Urinary bladder (tissue), 4 donors: Measurements from ENCODE around the gene IFT43. TPM values are rescaled to one million over a fixed set of nuclear protein-coding genes. Genes with fewer than 3 reads are reported as not detected.
"Not testable (repeated sequence)": the region's sequence is repeated elsewhere in the genome, so short reads cannot be mapped to it uniquely, and the experiment has no call there.

Source experiments
- DNase-seq: peaks from one replicate; pipeline ENCODE4 v3.0.0-alpha.2; 2015; ENCODE audit errors: extremely low spot score
- H3K27ac ChIP-seq: one replicate; pipeline ENCODE4 v1.5.1; 2013; ENCODE audit warnings: low read depth, mild to moderate bottlenecking, moderate library complexity
- H3K36me3 ChIP-seq: one replicate; pipeline ENCODE4 v1.6.1; 2013; ENCODE audit warnings: mild to moderate bottlenecking, moderate library complexity; ENCODE audit not compliant: insufficient read depth
- H3K4me1 ChIP-seq: one replicate; pipeline ENCODE4 v1.6.1; 2013; ENCODE audit warnings: mild to moderate bottlenecking, moderate library complexity; ENCODE audit not compliant: insufficient read depth
- H3K4me3 ChIP-seq: one replicate; pipeline ENCODE4 v1.5.1; 2013; ENCODE audit warnings: low read depth, low read length
- WGBS: extraction: QIAGEN DNeasy Blood & Tissue Kit; methylation state at CpG from one replicate; pipeline ENCODE4 v1.1.7; 2013; 5-methylcytosine and 5-hydroxymethylcytosine counted together
- polyA plus RNA-seq: library from polyadenylated mRNA; stranded (reverse); fragments of 200-250 nt; gene quantifications from one replicate; pipeline ENCODE4 v1.2.3, GENCODE V29; 2013
- total RNA-seq: library from RNA; depleted of rRNA; stranded (reverse); fragments of >200 nt; gene quantifications from one replicate; pipeline ENCODE4 v1.2.3, GENCODE V29; 2014
- donor health status: healthy with polysubstance abuse.
- donor health status: healthy.

The IFT43 gene
- total and polyA plus RNA-seq, 2 donors: 31.2 to 39.3 TPM

DNA sequence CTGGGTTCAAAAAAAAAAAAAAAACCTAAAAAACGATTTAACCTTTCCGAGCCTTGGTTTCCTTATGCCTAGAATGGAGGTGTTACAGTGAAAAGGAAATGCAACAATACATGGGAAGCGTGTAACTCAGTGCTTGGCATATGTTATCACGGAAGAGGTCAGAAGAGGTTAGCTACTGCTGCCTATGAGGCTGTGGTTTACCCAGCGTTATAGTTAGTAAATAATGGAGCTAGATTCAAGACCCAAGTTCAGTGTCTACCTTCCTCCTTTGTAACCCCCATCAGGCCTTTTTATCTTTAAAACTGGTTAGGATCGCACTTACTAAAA, 839 bp downstream of the IFT43 start:
- H3K4me1 ChIP-seq: peaks cover 4% of the 10 kb centered on the region
- H3K36me3 ChIP-seq: no peaks in the 10 kb centered on the region
- WGBS: 17% methylated on average over 6 of the region's 6 CpGs
- no peak for DNase-seq
- no peak overlapping the region for H3K27ac ChIP-seq
- H3K4me3 ChIP-seq: peak overlapping the region; percentile 81

DNA sequence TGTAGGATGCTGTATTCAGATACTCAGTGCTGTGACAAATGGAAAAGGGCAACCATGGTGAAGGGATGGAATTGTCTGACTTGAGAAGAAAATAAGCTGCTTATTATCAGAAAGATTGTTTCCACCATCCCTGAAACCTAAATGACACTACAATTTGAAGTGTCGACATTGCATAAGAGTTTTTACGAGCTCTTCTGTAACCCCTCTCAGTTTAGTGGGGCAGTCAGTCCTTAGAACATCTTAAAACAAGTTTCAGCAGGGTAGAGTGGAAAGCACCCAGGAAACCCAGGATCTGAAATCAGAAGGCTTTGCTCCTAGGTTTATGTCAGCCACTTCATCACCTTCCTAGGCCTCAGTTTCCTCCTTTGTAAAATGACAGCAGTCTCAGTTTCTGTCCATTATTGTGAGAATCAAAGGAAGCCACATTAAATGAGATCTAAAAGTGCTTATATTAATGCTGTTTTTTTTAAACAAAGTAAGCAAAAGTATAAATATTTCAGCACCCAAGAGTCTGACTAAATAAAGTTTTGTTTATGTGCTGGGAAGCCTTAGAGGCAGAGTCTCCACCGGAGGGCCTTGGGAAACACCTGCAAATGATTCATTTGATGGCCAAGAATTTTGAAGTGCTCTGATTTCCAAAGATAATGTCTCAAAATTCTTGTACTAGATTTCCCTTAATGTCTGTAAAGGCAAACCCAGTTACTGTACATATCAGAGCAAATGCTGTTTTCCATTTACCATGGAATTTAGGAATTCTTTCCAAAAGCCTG, 1.8 kb downstream of the IFT43 start:
- DNase-seq: no peak
- Histone ChIP-seq H3K4me3 (no peak overlapping the region), H3K4me1 (peaks cover 4% of the 10 kb centered on the region), H3K27ac (no peak overlapping the region), H3K36me3 (no peaks in the 10 kb centered on the region)
- WGBS: 55% methylated on average over 3 of the region's 3 CpGs

- H3K4me1 ChIP-seq: peaks cover 4% of the 10 kb centered on the region
- WGBS: 57% methylated on average over 6 of the region's 6 CpGs
- DNase-seq: no peak
- no peaks in the 10 kb centered on the region for H3K36me3 ChIP-seq
- no peak overlapping the region for H3K4me3 ChIP-seq
- no peak overlapping the region for H3K27ac ChIP-seq
Observed at GRCh38 chr14:75989134-75989533, 3.6 kb downstream of the IFT43 start.

DNA sequence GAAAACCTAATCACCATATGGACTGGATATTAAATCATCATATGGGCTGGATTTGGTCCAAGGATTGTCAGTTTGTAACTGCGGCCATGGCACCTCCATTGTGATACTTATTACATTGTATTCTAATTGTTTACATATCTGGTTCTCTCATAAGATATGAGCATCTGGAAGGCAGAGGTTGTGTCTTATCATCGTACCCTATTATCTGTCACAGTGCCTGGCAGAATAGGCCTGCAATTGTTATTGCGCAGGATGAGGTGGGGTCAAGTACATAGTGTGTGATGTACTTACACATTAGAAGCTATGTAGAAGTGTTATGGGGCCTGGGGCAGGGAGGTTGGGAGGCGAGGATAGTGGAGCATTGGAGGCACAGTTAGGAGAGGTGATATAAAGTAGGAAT, 4.7 kb downstream of the IFT43 start:
- Histone ChIP-seq H3K4me1 (peaks cover 4% of the 10 kb centered on the region), H3K4me3 (no peak overlapping the region), H3K27ac (no peak overlapping the region), H3K36me3 (no peaks in the 10 kb centered on the region)
- no peak for DNase-seq
- 93% methylated on average over 4 of the region's 4 CpGs for WGBS

DNA sequence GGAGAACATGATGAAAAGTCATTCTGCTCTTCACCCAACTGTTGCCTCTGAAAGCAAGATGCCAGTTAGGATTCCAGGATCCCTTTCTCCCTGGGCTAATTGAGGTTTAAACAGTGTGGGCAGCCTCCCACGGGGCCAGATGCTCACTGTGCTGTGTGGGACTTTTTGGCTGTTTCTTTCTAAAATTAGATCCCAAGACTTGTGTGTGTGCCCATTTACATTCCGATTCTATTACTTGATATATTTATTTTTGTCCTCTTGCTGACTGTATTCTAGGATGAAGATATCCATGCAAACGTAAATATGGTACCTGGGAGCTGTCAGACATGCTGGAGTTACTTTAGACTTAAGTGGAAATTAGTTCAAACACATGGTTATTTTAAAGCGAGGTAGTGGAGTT, 6.2 kb downstream of the IFT43 start:
- no peak for DNase-seq
- Histone ChIP-seq H3K4me3 (no peak overlapping the region), H3K27ac (no peak overlapping the region), H3K36me3 (peaks cover 3% of the 10 kb centered on the region), H3K4me1 (peaks cover 2% of the 10 kb centered on the region)
- WGBS: 55% methylated on average over 4 of the region's 4 CpGs

GRCh38 chr14:75993567-75994041, 8.0 kb downstream of the IFT43 start:
- Histone ChIP-seq H3K36me3 (peaks cover 8% of the 10 kb centered on the region), H3K4me3 (no peak overlapping the region), H3K4me1 (no peaks in the 10 kb centered on the region), H3K27ac (no peak overlapping the region)
- 86% methylated on average over 1 of the region's 1 CpG for WGBS
- no peak for DNase-seq

DNA sequence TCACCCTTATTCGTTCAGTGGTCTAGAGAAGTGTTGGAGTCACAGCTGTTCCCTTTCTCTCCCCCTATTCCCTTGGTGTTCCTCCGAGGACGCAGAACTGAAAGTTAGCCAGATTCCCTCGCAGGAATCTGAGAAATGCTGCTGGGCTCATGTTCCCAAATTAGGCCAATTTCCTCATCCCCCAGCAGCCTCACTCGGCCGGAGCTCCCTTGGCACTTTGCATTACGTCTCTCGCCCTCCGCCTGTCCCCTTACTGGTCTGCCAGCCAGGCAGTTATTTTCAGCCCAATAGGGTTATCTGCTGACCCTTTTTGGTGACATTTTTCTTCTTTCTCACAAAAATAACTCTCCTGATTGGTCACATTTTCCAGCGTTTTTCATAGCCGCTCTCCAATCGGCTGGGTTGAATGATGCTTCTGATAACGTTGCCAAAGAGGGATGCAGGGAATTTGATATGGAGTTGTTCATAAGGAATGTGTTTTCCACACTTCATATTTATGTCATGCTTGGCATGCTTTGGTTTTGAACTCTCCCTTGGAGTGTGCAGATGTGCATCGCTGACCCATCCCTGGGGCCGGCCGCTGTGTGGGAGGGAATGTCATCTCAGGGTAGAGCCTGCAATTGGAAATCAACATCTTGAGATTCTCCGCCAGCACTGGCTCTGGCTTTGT, 9.9 kb downstream of the IFT43 start:
- 29% methylated on average over 17 of the region's 17 CpGs for WGBS
- DNase-seq: no peak
- Histone ChIP-seq H3K4me3 (no peak overlapping the region), H3K4me1 (no peaks in the 10 kb centered on the region), H3K27ac (peak overlapping the region; percentile 61), H3K36me3 (peaks cover 12% of the 10 kb centered on the region)

DNA sequence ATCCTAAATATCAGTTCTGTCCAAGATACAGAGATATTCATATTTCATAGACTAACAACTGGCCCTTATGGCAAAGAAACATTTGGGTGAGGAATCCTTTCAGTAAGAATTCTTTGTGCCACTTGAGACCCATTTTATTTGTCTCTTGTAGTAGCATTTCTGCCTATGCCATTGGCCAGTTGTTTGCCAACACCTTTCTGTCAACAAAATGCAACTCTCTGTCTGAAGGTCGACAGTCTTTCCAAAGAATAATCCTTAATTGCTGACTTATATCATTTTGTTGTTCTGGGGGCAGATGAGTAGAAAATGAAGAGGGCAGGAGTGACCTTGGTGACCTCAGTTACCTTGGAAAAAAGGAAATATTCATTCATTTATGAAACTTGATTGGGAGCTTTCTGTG, 10.9 kb downstream of the IFT43 start:
- DNase-seq: no peak
- no peaks in the 10 kb centered on the region for H3K4me1 ChIP-seq
- H3K27ac ChIP-seq: no peak overlapping the region
- H3K36me3 ChIP-seq: peaks cover 12% of the 10 kb centered on the region
- 80% methylated on average over 1 of the region's 1 CpG for WGBS
- no peak overlapping the region for H3K4me3 ChIP-seq

- H3K4me1 ChIP-seq: no peaks in the 10 kb centered on the region
- H3K27ac ChIP-seq: no peak overlapping the region
- no peak overlapping the region for H3K4me3 ChIP-seq
- WGBS: 70% methylated on average over 6 of the region's 6 CpGs
- DNase-seq: no peak
- H3K36me3 ChIP-seq: peaks cover 12% of the 10 kb centered on the region
Observed at GRCh38 chr14:75999511-76000190, 14.1 kb downstream of the IFT43 start.

GRCh38 chr14:76002383-76002782, 16.8 kb downstream of the IFT43 start:
- Histone ChIP-seq H3K4me1 (no peaks in the 10 kb centered on the region), H3K27ac (no peak overlapping the region), H3K36me3 (peaks cover 10% of the 10 kb centered on the region), H3K4me3 (no peak overlapping the region)
- 96% methylated on average over 1 of the region's 1 CpG for WGBS
- no peak for DNase-seq

DNA sequence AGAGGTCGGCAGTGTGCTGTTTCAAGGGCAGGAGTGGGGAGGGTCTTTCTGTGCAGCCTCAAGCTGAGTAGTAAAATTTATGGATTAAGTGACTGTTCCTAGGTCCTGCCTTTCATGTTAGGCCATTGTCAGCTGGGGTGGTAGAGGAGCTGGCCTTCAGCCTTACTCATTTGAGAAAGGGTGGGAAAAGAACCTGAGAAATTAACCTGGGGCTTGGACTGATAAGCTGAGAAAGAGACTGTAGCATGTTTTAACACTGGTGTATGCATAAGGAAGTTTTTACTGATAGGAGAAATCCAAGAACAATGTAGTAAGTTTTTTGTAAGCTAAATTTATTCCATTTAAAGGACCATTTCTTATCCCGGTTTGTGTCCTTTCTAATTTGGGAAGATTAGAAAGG, 20.7 kb downstream of the IFT43 start:
- H3K36me3 ChIP-seq: peaks cover 2% of the 10 kb centered on the region
- H3K4me3 ChIP-seq: no peak overlapping the region
- H3K27ac ChIP-seq: no peak overlapping the region
- no peaks in the 10 kb centered on the region for H3K4me1 ChIP-seq
- DNase-seq: no peak
- WGBS: 83% methylated on average over 2 of the region's 2 CpGs

GRCh38 chr14:76007379-76007778, 21.8 kb downstream of the IFT43 start:
- Histone ChIP-seq H3K36me3 (peaks cover 2% of the 10 kb centered on the region), H3K27ac (no peak overlapping the region), H3K4me3 (no peak overlapping the region), H3K4me1 (no peaks in the 10 kb centered on the region)
- no peak for DNase-seq
- 89% methylated on average over 1 of the region's 1 CpG for WGBS

DNA sequence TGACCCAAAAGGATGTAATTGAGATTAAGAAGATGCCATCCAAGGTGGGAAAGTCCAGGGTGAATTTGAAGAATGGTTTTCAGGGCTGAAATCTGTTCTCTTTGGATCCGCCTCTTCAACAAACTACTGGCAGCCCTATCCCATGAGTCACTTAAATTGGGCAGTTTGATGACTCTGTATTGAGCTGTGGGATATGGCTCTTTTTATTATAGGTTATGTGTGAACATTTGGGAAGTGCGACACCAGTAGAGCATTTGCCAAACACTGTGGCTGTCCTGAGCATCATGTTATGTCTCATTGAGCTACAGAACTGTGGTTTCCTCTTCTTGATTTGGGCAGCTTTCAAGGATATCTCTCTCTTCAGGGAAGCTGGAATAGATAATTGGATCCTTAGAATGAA, 22.3 kb downstream of the IFT43 start:
- Histone ChIP-seq H3K27ac (no peak overlapping the region), H3K36me3 (peaks cover 2% of the 10 kb centered on the region), H3K4me3 (no peak overlapping the region), H3K4me1 (no peaks in the 10 kb centered on the region)
- DNase-seq: no peak
- 93% methylated on average over 2 of the region's 2 CpGs for WGBS

GRCh38 chr14:76009627-76010026, 24.1 kb downstream of the IFT43 start:
- H3K4me1 ChIP-seq, H3K4me3 ChIP-seq, DNase-seq, H3K36me3 ChIP-seq, H3K27ac ChIP-seq: not testable (repeated sequence)
- 95% methylated on average over 3 of the region's 3 CpGs for WGBS
